ENCODE measurements around the gene LARP4B.

GRCh38 chr10:794382-794956, 137.0 kb downstream of the LARP4B start:
- TF ChIP-seq POLR2A (IDR thresholded peaks at IDR 0.05; ENCODE audit: low read length) (no peak), GATA1 (IDR thresholded peaks at IDR 0.05; ENCODE audit: low read depth, low read length) (no peak)

Data from erythroblast (primary cell).